ENCODE measurements around the gene SLC22A13. TPM values are rescaled to one million over a fixed set of nuclear protein-coding genes. Genes with fewer than 3 reads are reported as not detected.

The SLC22A13 gene
- total and polyA plus RNA-seq, 8 donors = 0.05 to 0.69 (median 0.24) TPM; not detected in 1

DNA sequence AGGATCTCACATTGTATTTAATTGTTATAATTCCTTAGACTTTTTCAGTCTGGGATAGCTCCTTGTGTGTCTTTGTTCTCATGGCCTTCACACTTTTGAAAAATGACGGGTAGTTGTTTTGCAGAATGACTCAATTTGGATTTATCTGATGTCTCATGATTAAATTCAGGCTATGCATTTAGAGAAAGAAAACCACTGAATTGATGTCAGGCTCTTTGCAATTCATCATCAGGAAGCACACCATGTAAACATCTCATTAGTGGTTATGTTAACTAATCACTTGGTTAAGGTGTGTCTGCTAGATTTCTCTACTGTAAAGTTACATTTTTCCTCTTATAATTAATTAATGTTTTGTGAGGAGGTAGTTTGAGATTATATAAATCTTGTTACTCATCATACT, 8.0 kb upstream of the SLC22A13 start:
- Histone ChIP-seq H3K4me1 (peaks cover 0 to 5% (median 0%) of the 10 kb centered on the region in 3 donors), H3K4me3 (no peak overlapping the region)

DNA sequence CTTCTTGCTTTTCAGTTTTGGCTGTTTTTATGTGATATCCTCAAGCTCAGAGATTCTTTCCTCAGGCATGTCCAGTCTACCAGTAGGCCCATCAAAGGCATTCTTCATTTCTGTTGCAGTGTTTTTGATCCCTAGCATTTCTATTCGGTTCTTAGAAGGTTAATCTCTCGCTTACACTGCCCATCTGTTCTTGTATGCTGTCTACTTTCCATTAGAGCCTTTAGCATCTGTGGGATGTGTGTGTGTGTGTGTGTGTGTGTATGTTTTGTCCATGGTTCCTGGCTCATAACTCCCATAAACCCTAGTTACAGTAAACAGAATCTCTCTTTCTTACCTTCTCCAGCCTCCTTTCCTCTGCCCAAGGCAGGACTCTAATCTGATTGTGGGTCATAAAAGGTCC, 5.1 kb upstream of the SLC22A13 start:
- H3K27ac ChIP-seq = no peak overlapping the region
- FAIRE-seq (no peak), ATAC-seq (no peak), DNase-seq (no peak)
- no peaks in the 10 kb centered on the region for H3K9me3 ChIP-seq
- intact Hi-C loops (cut with DNase I) = no loop called here
- H3K4me3 ChIP-seq = no peak overlapping the region
- TF ChIP-seq, protein P1, sequence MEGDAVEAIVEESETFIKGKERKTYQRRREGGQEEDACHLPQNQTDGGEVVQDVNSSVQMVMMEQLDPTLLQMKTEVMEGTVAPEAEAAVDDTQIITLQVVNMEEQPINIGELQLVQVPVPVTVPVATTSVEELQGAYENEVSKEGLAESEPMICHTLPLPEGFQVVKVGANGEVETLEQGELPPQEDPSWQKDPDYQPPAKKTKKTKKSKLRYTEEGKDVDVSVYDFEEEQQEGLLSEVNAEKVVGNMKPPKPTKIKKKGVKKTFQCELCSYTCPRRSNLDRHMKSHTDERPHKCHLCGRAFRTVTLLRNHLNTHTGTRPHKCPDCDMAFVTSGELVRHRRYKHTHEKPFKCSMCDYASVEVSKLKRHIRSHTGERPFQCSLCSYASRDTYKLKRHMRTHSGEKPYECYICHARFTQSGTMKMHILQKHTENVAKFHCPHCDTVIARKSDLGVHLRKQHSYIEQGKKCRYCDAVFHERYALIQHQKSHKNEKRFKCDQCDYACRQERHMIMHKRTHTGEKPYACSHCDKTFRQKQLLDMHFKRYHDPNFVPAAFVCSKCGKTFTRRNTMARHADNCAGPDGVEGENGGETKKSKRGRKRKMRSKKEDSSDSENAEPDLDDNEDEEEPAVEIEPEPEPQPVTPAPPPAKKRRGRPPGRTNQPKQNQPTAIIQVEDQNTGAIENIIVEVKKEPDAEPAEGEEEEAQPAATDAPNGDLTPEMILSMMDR (IDR thresholded peaks at IDR 0.05) = no peak
- WGBS, 2 donors = 92 to 98% methylated on average over 2 of the region's 2 CpGs
- H3K36me3 ChIP-seq = no peaks in the 10 kb centered on the region
- peaks cover 0 to 5% (median 0%) of the 10 kb centered on the region in 3 donors for H3K4me1 ChIP-seq
- no peaks in the 10 kb centered on the region for H3K27me3 ChIP-seq

More for the DNA sequence above, 8.0 kb upstream of the SLC22A13 start:
- Histone ChIP-seq H3K27ac (no peak overlapping the region), H3K36me3 (peaks cover 0 to 17% (median 0%) of the 10 kb centered on the region in 3 donors), H3K27me3 (no peaks in the 10 kb centered on the region), H3K9me3 (no peaks in the 10 kb centered on the region)
- DNase-seq = no peak
- intact Hi-C loops (cut with DNase I) = no loop called here
- WGBS, 2 donors = 38 to 41% methylated on average over 1 of the region's 1 CpG
- ATAC-seq = no peak
- TF ChIP-seq, protein P1 (IDR thresholded peaks at IDR 0.05) = no peak
- FAIRE-seq = no peak

DNA sequence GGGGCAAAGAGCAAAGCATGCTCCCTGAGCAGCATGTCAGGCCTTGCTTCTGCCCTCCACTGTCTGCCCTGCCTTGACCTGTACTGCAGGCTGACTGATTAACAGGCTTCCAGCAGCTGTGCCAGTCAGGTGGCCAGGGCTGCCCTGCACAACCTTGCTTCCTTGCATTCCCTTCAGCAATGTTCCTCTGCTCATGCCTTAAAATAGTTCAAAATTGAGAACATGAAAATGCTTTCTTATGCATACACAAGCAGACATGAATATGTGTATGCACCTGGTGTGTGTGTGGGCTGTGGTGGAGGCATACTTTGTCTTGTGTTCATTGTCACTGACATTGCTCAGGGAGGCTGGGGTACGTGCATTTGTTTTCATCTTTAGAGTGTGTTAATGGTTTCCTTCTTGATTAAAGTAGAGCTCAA, 1.2 kb upstream of the SLC22A13 start:
- Histone ChIP-seq H3K27ac (no peak overlapping the region), H3K36me3 (no peaks in the 10 kb centered on the region), H3K4me3 (no peak overlapping the region), H3K27me3 (no peaks in the 10 kb centered on the region), H3K4me1 (no peaks in the 10 kb centered on the region), H3K9me3 (no peaks in the 10 kb centered on the region)
- DNase-seq (no peak), ATAC-seq (peak in 3 of 4 donors; percentile 43 to 84 (median 76)), FAIRE-seq (no peak)
- intact Hi-C loops (cut with DNase I) = no loop called here
- WGBS, 2 donors = 0% methylated on average over 1 of the region's 1 CpG
- TF ChIP-seq, protein P1 (IDR thresholded peaks at IDR 0.05) = no peak

DNA sequence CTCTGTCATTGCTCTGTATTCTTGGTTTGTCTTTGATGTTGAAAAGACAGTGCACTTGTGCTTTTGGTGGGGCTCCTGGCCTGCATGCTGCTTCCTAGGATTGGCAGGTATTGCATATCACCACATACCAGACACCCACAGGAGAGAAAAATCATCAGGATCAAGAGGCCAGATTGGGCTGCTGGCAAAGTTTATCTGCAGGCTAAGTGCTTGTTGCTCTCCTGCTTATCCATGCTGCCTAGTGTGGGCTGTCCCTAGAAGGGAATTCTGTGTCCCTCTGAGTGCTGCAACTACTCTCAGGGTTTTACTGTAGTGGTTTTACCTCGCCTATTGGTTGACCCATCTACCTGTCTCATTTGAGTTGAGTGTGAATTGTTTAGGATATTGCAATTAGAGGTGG, 833 bp upstream of the SLC22A13 start:
- intact Hi-C loops (cut with DNase I) = no loop called here

DNA sequence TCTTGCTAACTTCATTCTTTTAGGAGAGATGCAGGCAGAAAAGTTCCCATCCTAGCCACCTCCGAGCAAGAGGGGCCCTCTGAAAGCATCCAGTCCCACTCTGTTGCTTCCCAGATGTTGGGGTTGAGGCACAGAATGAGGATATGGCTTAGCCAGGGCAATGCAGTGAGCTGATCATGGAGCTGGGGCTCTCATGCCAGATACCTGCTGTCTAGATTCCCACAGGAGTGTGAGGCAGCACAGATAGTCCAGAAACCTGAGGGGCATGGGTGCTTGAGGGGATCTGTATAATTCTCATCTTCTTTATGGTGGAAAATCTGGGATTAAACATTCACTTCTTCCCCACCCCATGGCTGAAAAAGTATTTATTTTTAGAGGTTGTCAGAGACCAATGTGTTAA, 1.2 kb downstream of the SLC22A13 start:
- H3K9me3 ChIP-seq = no peaks in the 10 kb centered on the region
- no peak overlapping the region for H3K4me3 ChIP-seq
- H3K4me1 ChIP-seq = no peaks in the 10 kb centered on the region
- intact Hi-C loops (cut with DNase I) = no loop called here
- H3K27me3 ChIP-seq = no peaks in the 10 kb centered on the region
- H3K36me3 ChIP-seq = no peaks in the 10 kb centered on the region
- WGBS, 2 donors = 91 to 96% methylated on average over 1 of the region's 1 CpG
- FAIRE-seq (no peak), DNase-seq (no peak), ATAC-seq (peak in 3 of 4 donors; percentile 40 to 64 (median 60))
- TF ChIP-seq, protein P1 (IDR thresholded peaks at IDR 0.05) = no peak
- H3K27ac ChIP-seq = no peak overlapping the region

More for the DNA sequence above, 833 bp upstream of the SLC22A13 start:
- no peak overlapping the region for H3K27ac ChIP-seq
- no peak for ATAC-seq
- no peaks in the 10 kb centered on the region for H3K36me3 ChIP-seq
- TF ChIP-seq, protein P1 (IDR thresholded peaks at IDR 0.05) = no peak
- WGBS, 2 donors = 63 to 78% methylated on average over 1 of the region's 1 CpG
- no peaks in the 10 kb centered on the region for H3K9me3 ChIP-seq
- no peaks in the 10 kb centered on the region for H3K27me3 ChIP-seq
- H3K4me1 ChIP-seq = no peaks in the 10 kb centered on the region
- no peak for FAIRE-seq
- H3K4me3 ChIP-seq = no peak overlapping the region
- no peak for DNase-seq

Data from pancreas (tissue), 10 donors.